ENCODE data around the gene CD79B.
A peak's percentile ranks its signal among the peaks of the same experiment; 100 is the strongest.
"Not testable (repeated sequence)": the region's sequence is repeated elsewhere in the genome, so short reads cannot be mapped to it uniquely, and the experiment has no call there.

Gene CD79B

DNA sequence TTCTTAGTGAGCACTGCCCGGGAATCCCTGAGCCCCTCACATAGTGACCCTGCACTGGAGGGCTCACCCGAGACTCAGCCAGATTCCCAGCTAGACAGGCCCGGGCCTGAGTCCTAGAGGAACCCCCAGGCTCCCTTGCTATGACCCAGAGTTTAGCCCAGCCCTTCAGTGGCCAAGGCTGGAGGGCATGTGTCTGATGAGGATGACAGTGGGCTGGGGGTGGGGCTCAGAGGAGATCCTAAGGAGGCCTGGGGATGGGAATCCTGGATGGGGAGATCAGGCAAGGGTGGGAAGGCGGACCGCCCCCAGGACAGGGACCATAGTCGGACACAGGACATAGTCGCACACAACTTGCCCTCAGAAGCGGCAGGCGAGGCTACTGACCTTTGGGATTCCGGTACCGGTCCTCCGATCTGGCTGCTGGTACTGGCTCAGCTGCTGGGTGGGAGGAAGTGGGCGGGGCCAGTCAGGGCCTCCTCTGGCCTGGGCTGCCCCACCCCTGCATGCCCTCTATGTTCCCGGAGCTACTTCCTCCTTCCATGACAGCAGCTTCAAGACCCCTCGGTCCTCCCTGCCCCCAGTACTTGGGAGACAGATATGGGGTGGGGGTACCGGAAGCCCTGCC is 1.1 kb downstream of the CD79B start:
- DNase-seq: no peak

DNA sequence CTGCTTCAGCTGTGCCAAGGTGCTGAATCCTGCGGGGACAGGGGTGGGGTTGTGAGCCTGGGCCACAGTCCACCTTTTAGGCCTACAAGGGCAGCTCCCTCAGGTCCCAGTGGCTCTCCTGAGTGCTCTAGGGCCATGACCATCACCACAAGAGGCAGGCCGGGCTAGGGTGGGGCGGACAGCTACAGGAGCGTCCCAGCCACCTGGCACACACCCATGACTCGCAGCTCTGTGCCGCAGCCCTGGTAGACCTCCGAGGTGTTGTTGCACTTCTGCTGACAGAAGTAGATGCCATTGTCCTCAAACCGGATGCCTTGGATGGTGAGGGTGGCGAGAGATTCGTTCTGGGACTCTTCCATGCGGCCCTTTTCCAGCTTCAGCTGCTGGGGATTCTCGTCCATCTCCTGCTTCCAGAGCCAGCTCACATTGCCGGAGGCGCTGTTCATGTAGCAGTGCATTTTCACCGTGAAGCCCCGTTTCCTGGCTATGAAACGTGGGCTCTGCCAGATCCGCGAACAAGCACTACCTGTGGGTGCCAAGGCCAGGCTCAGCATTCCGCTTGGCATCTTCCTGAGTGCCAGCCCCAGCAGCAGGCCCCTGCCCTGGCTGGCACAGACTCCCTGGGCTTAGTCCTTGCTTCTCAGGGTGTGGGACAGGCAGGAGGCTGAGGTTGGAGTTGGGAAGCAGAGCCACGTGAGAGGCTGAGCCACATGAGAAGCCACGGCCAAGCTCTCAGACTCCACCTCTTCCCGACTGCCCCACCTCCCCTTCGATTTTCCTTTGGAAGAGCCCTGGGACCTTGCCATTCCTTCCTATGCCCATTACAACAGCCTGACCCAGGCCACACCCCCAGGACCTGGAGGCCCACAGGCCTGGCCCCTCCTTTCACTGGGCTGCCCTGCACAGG is 2.0 kb downstream of the CD79B start:
- no peak for DNase-seq

DNA sequence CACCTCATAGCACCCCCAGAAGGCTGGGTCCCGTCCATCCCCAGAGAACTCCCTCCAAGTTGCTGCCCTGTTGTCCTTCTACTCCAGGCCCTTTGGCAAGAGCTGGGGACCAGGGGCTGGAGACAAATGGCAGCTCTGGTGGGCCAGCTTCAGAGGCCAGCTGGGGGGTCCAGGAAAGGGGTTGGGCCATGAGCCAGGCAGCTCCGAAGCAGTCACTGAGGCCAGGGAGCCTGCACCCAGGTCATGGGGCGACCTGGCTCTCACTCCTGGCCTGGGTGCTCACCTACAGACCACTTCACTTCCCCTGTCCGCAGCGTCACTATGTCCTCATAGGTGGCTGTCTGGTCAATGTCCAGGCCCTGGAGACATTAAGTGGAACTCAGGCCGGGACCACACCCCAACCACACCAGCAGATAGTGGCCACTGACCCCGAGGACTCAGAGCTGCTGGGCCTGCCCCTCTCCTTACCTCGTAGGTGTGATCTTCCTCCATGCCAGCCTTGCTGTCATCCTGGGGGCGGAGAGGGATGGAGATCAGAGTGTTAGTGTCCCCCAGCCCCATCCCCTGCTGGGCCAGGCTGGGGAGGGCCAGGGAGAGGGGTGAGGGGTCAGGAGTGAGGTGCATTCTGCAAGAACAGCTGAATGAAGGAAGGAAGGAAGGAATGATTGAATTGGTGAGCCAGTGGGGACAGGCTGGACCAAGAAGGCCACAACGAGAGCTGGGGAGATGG is 3.0 kb downstream of the CD79B start:
- no peak for DNase-seq

DNA sequence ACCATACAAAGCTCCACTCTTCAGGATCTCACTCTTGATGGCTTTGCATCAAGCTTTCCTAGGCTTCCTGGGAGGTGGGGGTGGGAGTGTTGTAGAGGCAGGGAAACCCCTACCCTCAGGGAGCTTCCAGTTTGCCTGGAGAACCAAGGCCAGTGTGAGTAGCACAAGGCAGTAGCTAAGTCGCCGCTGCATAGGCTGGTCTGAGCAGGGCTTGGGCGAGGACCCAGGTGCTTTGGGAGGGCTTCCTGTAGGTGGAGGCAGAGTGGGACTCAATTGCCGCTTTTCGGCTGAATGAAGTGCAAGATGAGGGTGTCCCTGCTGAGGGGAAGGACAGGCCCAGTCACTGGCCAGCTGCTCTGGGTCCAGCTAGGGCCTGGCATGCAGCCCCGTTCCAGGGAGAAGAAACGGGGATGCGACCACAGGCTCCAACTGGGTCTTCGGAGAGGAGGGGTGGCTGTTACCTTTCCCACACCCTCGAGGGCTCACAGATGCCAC is 3.9 kb downstream of the CD79B start:
- DNase-seq: no peak

DNA sequence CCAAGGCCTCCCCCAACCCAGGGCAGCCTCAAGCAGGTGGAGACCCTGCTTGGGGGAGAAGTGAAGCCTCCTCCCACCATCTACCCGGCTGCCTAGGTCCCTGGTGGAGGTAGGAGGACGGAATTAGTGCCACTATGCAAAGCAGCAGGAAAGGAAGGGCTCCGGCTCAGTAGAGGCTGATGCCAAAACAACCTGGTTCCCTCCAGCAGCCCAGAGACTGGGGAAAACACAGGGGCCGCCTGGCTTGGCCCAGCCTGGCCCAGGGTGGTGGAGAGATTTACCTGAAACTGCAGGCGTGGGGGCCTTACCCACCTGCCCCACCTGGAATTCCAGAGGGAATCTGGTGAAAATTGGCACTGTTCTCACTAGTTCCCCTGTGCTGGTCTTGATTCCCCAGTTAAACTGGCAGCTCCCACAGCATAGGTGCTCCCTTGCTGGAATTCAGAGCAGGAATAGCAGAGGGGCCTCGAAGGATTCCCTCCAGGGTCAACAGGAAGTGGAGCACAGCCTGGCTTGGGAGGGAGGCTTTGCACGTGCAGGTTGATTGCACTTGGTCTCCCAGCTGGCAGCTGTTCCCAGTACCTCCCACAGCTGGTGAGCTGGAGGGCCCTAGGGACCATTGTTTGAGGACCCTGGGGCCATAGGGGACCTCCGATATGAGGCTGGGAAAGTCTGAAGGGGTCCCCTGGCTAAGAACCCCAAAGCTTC is 4.5 kb downstream of the CD79B start:
- DNase-seq: no peak

DNA sequence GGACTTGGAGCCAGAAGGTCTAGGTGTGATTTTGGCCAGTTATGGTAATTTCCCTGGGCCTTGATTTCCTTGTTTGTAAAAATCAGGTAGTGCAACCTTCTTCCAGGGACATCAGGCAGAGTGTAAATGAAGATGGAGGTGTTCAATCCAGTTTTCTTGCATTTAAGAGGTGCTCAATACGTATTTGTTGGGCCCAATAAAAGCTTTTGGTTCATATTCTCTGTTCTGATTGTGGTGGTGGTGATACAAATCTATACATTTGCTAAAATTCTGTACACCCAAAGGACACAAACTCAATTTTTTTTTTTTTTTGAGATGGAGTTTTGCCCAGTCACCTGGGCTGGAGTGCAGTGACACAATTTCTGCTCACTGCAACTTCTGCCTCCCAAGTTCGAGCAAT is 6.0 kb downstream of the CD79B start:
- DNase-seq: no peak

DNA sequence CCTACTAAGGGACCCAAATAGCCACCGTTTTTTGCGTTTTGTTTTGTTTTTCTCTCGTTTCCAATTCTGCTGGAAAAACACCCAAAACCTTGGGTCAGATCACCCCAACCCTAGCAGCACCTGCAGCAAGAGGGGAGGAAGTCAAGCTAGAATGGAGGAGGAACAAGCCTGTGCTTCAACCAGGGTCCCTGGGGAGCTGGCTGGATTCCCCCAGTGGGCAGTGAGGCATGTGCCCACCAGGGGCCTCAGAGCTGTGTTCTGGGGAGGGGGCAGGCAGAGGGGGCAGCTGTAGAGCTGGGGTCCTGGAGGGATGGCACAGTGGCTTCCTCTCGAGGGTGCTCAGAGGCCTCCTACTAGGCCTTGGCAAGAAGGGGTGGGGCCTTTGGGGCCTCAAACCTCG is 6.5 kb downstream of the CD79B start:
- no peak for DNase-seq

DNA sequence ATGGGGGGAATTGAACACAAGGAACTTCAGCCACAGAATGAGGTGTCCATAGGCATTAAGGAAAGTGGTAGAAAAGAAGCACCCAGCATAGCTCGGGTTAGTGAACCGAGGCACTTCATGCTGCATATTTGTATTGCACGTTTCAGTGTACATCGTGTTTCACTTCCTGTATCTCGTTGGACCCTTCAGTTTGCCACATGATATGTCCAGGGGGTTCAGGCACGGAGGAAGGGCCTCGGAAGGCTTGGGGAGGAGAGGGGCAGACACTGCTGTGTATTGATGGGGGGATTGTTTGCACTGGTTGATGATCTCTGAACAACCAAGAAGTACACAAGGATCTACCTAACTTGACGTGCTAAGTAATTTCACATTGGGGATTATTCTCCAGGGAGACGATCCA is 9.7 kb downstream of the CD79B start:
- not testable (repeated sequence) for DNase-seq

DNA sequence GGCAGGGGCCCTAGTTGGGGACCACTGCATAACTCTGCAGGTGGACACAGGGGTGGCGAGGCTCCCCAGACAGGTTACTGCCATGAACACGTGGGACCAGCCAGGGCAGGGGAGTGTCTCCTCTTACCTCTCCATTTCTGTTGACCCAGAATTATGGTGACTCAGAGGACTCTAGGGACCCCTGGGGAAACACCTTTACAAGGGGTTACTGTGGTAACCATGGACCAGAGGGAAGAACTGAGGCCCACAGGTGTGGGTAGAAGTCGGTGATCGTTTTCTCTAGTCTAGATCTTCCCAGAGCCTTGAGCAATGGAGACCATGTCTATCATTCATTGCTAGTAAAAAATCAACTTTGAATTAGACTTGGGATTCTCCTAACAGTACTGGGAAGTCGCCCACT is 11.4 kb downstream of the CD79B start:
- not testable (repeated sequence) for DNase-seq

DNA sequence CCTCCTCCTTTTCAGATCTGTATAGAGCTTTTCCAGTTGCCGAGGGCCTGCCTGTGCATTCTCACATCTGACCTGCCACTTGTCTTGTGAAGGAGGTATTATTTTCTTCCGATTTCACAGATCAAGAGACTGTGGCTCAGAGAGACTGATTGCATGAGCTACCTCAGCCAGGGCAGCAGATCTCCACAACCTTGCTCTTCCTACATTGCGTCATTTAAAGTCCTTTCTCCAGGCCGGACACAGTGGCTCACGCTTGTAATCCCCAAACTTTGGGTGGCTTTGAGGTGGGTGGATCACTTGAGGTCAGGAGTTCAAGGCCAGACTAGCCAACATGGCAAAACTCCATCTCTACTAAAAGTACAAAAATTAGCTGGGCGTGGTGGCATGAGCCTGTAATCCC is 12.1 kb downstream of the CD79B start:
- DNase-seq: not testable (repeated sequence)

DNA sequence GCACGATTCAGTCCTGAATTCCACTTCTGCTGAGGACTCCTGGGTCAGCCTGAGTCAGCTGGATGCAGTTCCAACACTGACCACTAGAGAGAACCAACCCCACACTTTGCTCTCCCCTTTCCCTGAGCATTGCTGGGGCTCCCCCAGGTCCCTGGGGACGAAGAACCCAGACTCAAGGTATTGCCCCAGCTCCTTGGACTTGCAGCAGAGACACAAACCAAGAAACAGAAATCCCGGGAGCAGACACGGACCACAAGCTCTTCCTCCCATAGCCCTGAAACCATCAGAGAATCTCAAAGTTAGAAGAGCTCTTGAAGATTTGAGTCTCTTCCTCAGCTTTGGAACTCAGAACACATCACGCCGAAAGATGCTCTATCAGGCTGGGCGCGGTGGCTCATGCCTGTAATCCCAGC is 12.8 kb downstream of the CD79B start:
- DNase-seq: peak; percentile 5

DNA sequence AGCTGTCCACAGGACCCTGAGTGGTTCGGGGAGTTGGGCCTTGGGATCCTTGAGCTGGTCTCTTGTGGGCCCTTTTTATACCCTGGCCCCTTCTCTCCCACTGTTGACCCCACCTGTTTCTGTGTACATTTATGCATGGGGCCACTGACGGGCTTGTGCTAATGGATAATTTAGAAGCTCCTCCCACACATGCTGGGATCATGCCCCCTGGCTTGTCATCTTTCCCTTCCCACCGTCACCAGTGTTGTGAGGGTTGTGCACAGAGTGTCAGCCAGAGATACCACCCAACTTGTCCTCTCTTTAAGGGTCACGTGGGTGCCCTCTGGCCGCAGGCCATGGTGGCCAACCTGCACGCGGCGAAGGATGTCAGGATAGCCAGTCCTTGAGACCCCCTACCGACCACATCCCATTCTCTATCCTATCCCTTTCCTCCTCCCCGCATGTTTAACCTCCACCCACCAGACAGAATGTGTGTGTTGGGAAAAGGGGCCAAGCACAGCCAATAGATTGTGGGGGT is 13.3 kb downstream of the CD79B start, which contains the start of gene GH1:
TSS of gene GH1 (minus strand) at position 51 of the 517 bp plus-strand sequence. CDS start 63 bp downstream, outside the sequence.
- not testable (repeated sequence) for DNase-seq

DNA sequence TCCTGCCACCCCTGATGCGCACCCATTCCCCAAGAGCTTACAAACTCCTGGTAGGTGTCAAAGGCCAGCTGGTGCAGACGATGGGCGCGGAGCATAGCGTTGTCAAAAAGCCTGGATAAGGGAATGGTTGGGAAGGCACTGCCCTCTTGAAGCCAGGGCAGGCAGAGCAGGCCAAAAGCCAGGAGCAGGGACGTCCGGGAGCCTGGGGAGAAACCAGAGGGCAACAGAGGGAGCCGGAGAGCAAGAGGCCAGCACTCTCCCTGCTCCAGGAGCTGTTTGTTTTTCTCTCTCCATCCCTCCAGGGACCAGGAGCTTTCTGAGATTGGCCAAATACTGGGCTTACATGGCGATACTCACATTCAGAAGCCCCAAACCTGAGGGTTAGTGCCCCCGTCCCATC is 13.8 kb downstream of the CD79B start:
- DNase-seq: no peak

DNA sequence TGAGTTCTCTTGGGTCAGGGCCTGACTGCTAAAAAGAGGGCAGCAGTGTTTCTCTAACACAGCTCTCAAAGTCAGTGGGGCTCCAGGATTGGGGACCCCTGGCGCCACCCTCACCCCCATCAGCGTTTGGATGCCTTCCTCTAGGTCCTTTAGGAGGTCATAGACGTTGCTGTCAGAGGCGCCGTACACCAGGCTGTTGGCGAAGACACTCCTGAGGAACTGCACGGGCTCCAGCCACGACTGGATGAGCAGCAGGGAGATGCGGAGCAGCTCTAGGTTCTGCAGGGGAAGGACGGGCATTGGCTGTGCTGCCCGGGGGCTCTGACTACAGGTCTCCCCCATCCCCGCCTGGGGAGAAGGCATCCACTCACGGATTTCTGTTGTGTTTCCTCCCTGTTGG is 14.5 kb downstream of the CD79B start:
- DNase-seq: no peak

DNA sequence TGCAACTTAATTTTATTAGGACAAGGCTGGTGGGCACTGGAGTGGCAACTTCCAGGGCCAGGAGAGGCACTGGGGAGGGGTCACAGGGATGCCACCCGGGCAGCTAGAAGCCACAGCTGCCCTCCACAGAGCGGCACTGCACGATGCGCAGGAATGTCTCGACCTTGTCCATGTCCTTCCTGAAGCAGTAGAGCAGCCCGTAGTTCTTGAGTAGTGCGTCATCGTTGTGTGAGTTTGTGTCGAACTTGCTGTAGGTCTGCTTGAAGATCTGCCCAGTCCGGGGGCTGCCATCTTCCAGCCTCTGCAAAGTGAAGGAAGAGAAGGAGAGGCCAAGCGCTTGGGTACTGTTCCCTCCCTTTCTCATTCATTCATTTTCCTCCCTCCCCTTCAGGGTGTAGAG is 14.9 kb downstream of the CD79B start:
- not testable (repeated sequence) for DNase-seq

DNA sequence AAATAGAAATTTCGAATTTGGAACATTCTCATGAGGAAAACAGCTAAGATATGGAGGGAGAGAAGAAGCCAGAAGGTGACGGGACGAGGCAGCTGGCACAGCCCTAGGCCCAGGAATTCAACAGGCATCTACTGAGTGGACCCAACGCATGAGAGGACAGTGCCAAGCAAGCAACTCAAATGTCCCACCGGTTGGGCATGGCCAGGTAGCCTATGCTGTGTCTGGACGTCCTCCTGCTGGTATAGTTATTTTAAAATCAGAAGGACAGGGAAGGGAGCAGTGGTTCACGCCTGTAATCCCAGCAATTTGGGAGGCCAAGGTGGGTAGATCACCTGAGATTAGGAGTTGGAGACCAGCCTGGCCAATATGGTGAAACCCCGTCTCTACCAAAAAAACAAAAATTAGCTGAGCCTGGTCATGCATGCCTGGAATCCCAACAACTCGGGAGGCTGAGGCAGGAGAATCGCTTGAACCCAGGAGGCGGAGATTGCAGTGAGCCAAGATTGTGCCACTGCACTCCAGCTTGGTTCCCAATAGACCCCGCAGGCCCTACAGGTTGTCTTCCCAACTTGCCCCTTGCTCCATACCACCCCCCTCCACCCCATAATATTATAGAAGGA is 15.5 kb downstream of the CD79B start:
- DNase-seq: no peak

DNA sequence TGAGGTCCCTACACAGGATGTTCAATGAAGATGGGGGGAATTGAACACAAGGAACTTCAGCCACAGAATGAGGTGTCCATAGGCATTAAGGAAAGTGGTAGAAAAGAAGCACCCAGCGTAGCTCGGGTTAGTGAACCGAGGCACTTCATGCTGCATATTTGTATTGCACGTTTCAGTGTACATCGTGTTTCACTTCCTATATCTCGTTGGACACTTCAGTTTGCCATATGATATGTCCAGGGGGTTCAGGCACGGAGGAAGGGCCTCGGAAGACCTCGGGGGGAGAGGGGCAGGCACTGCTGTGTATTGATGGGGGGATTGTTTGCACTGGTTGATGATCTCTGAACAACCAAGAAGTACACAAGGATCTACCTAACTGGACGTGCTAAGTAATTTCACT is 16.4 kb downstream of the CD79B start:
- not testable (repeated sequence) for DNase-seq

DNA sequence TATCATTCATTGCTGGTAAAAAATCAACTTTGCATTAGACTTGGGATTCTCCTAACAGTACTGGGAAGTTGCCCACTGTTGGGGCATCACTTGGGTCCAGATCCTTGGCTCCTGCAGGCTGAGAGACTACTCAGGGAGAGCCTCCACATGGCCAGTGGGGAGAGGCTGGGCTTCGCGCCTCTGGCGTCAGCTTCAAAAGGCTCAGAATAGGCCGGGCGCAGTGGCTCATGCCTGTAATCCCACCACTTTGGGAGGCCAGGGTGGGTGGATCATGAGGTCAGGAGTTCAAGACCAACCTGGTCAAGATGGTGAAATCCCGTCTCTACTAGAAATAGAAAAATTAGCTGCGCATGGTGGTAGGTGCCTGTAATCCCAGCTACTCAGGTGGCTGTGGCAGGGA is 17.7 kb downstream of the CD79B start:
- no peak for DNase-seq

DNA sequence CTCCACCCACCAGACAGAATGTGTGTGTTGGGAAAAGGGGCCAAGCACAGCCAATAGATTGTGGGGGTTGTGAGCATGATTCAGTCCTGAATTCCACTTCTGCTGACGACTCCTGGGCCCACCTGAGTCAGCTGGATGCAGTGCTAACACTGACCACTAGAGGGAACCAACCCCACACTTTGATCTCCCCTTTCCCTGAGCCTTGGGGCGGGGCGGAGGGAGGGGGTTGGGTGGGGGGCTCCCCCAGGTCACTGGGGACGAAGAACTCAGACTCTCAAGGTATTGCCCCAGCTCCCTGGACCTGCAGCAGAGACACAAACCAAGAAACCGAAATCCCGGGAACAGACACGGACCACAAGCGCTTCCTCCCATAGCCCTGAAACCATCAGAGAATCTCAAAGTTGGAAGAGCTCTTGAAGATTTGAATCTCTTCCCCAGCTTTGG is 20.5 kb downstream of the CD79B start:
- DNase-seq: no peak

DNA sequence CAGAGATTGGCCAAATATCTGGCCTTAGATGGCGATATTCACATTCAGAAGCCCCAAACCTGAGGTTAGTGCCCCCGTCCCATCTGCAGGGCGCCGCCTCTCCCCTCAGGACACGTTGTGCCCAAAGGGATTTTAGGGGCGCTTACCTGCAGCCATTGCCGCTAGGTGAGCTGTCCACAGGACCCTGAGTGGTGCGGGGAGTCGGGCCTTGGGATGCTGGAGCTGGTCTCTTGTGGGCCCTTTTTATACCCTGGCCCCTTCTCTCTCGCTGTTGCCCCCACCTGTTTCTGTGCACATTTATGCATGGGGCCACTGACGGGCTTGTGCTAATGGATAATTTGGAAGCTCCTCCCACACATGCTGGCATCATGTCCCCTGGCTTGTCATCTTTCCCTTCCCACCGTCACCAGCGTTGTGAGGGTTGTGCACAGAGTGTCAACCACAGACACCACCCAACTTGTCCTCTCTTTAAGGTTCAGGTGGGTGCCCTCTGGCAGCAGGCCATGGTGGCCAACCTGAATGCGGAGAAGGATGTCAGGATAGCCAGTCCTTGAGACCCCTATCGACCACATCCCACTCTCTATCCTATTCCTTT is 21.0 kb downstream of the CD79B start, which contains the start of gene CSHL1:
TSS of gene CSHL1 (minus strand) at position 218 of the 595 bp plus-strand sequence. CDS start at position 156, 62 bp downstream.
- DNase-seq: no peak

DNA sequence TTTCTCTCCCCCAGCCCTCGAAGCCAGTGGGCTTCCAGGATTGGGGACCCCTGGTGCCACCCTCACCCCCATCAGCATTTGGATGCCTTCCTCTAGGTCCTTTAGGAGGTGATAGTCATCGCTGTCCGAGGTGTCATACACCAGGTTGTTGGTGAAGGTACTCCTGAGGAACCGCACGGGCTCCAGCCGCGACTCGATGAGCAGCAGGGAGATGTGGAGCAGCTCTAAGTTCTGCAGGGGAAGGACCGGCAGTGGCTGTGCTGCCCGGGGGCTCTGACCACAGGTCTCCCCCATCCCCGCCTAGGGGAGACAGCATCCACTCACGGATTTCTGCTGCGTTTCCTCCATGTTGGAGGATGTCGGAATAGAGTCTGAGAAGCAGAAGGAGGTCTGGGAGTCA is 22.0 kb downstream of the CD79B start:
- no peak for DNase-seq

All from amniotic stem cell (primary cell).